ENCODE results near the gene CYFIP1. TPM values are rescaled to one million over a fixed set of nuclear protein-coding genes. Genes with fewer than 3 reads are reported as not detected.

CYFIP1 gene
- total RNA-seq, 1 donor from 2014 or later: 98.3 TPM

GRCh38 chr15:22960556-22960955 lies 19.6 kb downstream of the CYFIP1 start:
- H3K27ac Mint-ChIP-seq: no peak overlapping the region
- no peak for TF ChIP-seq CTCF (IDR thresholded peaks at IDR 0.05; ENCODE audit: unreplicated experiment)

GRCh38 chr15:22960126-22960525 lies 20.0 kb downstream of the CYFIP1 start:
- H3K27ac Mint-ChIP-seq: no peak overlapping the region
- no peak overlapping the region for H3K4me3 Mint-ChIP-seq
- H3K36me3 Mint-ChIP-seq: no peaks in the 10 kb centered on the region
- no peaks in the 10 kb centered on the region for H3K27me3 Mint-ChIP-seq (ENCODE audit: low read depth)
- H3K9me3 Mint-ChIP-seq: no peaks in the 10 kb centered on the region
- peaks cover 23% of the 10 kb centered on the region for H3K4me1 Mint-ChIP-seq
- DNase-seq (ENCODE audit: low spot score in 2 of 2, unreplicated experiment in 2 of 2): no peak
- no peak for TF ChIP-seq CTCF (IDR thresholded peaks at IDR 0.05; ENCODE audit: unreplicated experiment)

More at GRCh38 chr15:22960556-22960955, 19.6 kb downstream of the CYFIP1 start:
- DNase-seq (ENCODE audit: low spot score in 2 of 2, unreplicated experiment in 2 of 2): no peak
- no peaks in the 10 kb centered on the region for H3K9me3 Mint-ChIP-seq
- H3K4me3 Mint-ChIP-seq: no peak overlapping the region
- H3K4me1 Mint-ChIP-seq: peaks cover 23% of the 10 kb centered on the region
- H3K36me3 Mint-ChIP-seq: no peaks in the 10 kb centered on the region
- no peaks in the 10 kb centered on the region for H3K27me3 Mint-ChIP-seq (ENCODE audit: low read depth)

- DNase-seq (ENCODE audit: low spot score in 2 of 2, unreplicated experiment in 2 of 2): no peak
- no peak for TF ChIP-seq CTCF (IDR thresholded peaks at IDR 0.05; ENCODE audit: unreplicated experiment)
- Mint-ChIP-seq H3K27me3 (ENCODE audit: low read depth) (no peaks in the 10 kb centered on the region), H3K27ac (no peak overlapping the region), H3K9me3 (no peaks in the 10 kb centered on the region), H3K4me3 (no peak overlapping the region), H3K36me3 (no peaks in the 10 kb centered on the region), H3K4me1 (peaks cover 21% of the 10 kb centered on the region)
Observed at GRCh38 chr15:22959321-22960101, 20.7 kb downstream of the CYFIP1 start.

- Mint-ChIP-seq H3K27me3 (ENCODE audit: low read depth) (no peaks in the 10 kb centered on the region), H3K27ac (no peak overlapping the region), H3K36me3 (no peaks in the 10 kb centered on the region), H3K4me1 (peaks cover 14% of the 10 kb centered on the region), H3K4me3 (no peak overlapping the region), H3K9me3 (no peaks in the 10 kb centered on the region)
- no peak for DNase-seq (ENCODE audit: low spot score in 2 of 2, unreplicated experiment in 2 of 2)
- TF ChIP-seq CTCF (IDR thresholded peaks at IDR 0.05; ENCODE audit: unreplicated experiment): no peak
Observed at GRCh38 chr15:22958487-22959280, 21.5 kb downstream of the CYFIP1 start.

GRCh38 chr15:22956978-22957260 lies 23.2 kb downstream of the CYFIP1 start:
- Mint-ChIP-seq H3K4me3 (no peak overlapping the region), H3K36me3 (no peaks in the 10 kb centered on the region)

More at GRCh38 chr15:22956978-22957260, 23.2 kb downstream of the CYFIP1 start:
- Mint-ChIP-seq H3K9me3 (no peaks in the 10 kb centered on the region), H3K4me1 (peaks cover 15% of the 10 kb centered on the region), H3K27ac (no peak overlapping the region), H3K27me3 (ENCODE audit: low read depth) (no peaks in the 10 kb centered on the region)
- TF ChIP-seq CTCF (IDR thresholded peaks at IDR 0.05; ENCODE audit: unreplicated experiment): no peak
- no peak for DNase-seq (ENCODE audit: low spot score in 2 of 2, unreplicated experiment in 2 of 2)

Data from mesothelial cell of epicardium (in vitro differentiated cells).